Embryonic facial prominence (tissue), 1 donor: ENCODE measurements around the gene FOXL3.
"Not testable (repeated sequence)": the region's sequence is repeated elsewhere in the genome, so short reads cannot be mapped to it uniquely, and the experiment has no call there.

Experiments used
- DNase-seq: peaks from one replicate; pipeline ENCODE4 v3.0.0-alpha.2; 2016; ENCODE audit errors: extremely low spot score

The FOXL3 gene

DNA sequence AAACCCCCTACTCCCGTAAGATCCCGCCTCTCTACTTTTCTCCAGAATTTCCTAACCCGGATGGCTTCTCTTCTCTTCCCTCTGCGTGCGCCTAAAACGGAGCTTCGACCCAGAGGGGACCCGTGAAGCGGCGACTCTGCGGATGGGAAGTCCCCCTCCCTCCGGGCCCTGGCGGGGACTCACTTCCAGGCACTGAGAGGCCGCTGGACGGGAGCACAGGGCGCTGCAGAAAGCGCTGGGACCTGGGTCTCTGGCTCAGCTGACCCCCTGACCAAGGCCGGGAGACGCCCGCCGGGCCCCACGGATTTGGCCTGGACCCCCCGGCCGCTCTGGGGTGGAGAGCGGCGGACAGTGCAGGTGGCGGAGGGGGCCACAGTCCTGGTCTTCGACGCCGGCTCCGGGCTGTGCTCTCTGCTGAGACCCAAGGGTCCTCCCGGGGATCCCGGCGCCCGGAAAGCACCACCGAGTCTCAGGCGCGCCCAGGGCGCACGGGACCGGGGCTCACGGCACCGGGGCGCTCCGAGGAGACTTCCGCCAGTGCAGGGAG lies 688 bp upstream of the FOXL3 start:
- no peak for DNase-seq

DNA sequence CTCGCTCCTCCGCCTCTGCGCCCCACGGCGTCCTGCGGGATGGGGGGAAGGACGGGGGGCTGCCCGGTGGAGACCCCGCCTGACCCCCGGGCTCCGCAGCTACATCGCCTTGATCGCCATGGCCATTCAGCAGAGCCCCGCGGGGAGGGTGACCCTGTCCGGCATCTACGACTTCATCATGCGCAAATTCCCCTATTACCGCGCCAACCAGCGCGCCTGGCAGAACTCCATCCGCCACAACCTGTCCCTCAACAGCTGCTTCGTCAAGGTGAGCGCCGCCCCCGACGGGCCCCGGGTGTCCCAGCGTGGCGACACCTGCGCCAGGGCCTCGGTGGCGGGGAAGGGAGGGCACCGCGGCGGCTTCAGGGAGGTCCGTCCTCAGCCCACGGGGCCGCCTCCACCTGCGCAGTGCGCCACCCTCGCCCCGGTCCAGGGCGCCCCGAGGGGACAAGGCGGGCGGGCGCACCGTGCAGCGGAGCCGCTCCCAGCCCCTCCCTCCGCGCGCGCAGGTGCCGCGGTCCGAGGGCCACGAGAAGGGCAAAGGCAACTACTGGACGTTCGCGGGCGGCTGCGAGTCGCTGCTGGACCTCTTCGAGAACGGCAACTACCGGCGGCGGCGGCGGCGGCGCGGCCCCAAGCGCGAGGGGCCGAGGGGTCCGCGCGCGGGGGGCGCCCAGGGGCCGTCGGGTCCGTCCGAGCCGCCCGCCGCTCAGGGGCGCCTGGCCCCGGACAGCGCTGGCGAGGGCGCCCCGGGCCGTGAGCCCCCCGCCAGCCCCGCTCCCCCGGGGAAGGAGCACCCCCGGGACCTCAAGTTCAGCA lies 793 bp downstream of the FOXL3 start:
- no peak for DNase-seq

DNA sequence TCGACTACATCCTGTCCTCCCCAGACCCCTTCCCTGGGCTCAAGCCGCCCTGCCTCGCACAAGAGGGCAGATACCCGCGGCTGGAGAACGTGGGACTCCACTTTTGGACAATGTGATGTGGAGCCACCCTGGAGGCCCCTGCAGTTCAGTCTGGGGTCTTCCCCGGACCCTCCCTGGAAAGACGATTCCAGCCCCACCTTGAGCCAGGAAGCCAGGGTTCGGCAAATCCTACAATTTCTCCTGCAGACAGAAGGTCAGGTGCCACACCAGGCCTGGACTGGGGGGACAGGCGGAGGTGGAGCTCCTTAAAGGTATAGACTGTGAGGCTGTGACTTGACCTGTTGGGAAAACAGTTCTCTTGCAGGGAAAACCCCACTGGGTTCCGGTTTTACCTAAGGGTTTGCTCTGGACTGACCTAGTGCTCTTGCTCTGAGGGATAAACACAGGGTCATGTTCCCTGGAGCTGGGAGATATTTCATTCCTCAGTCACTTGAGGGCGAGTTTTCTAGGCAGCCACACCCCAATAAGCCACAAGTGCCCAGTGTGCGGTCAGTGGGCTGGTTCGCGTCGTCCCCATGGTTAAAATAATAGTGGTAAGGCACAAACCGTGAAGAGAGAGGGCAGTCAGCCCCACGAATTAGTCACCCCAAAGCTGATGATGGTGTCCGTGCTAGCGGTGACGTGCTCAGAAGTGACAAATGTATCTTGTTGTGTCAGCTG lies 1.6 kb downstream of the FOXL3 start:
- DNase-seq, result no peak

DNA sequence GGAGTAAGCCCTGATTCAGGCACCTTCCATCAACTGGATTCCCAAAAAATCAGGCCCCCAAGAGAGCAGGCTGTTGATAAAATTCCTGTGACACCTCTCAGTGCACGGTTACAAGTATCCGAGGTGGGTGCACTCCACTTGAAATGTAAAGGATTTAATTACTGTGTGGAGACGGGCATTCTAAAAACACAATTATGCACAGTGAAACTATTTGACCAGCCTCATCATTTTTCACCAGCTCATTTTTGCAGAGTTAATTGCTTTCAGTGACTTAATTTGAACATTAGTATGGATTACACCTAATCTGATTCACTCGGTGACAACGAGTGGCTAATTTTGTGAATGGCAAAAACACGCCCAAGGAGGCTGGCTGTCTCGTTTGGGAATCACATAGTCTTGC lies 2.3 kb downstream of the FOXL3 start:
- no peak for DNase-seq

DNA sequence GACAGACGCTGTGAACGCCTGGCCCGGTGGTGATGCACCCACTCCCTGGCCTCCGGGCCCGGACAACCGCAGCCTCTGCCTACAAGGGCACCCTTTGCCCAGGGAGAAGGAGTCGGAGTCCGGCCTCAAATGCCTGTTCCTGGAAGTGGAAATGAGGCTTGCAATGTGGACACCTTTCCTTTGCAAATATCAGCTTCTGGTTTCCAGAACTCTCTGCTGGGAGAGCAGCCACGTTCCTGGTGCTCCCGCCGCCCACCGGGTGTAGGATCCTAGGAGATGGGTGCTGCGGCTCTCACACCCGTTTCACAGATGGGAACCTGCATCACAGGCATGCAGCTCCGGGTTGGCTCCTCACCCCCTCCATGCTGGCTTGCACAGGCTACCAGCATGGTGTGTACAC lies 2.9 kb downstream of the FOXL3 start:
- DNase-seq, result no peak

DNA sequence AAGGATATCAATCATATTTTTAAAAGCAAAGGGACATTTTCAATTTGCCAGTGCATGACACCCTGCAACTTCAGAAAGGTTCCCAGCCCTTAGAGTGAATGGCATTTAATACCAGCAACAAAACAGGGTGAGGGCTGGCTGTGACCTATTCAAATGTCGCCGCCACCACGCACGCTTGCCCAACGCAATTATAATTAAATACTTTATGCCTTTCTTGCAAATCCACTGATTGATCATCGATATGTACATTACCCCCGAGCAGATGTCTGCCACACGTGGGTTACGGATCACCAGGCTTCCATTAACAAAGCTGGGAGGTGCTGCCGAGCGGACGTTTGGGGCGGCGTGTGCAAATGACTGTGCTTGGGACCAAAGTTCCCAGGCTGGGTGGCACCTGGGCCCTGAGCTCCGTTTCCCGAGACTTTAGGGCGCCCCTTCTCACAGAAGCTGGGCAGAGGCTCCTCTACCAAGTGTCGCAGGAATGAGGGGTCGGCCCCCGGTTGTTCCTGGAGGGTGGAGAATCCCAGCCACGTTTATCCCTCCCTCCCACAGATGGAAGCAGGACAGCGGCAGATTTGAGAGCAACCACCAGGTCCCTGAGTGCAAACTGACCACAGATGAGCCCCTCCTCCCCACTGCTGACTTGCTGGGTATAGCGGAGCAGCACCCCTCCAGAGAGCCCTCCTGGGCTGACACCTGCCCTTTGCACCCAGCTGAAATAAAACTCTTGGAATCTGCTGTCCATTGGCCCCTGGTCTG lies 3.9 kb downstream of the FOXL3 start:
- no peak for DNase-seq

DNA sequence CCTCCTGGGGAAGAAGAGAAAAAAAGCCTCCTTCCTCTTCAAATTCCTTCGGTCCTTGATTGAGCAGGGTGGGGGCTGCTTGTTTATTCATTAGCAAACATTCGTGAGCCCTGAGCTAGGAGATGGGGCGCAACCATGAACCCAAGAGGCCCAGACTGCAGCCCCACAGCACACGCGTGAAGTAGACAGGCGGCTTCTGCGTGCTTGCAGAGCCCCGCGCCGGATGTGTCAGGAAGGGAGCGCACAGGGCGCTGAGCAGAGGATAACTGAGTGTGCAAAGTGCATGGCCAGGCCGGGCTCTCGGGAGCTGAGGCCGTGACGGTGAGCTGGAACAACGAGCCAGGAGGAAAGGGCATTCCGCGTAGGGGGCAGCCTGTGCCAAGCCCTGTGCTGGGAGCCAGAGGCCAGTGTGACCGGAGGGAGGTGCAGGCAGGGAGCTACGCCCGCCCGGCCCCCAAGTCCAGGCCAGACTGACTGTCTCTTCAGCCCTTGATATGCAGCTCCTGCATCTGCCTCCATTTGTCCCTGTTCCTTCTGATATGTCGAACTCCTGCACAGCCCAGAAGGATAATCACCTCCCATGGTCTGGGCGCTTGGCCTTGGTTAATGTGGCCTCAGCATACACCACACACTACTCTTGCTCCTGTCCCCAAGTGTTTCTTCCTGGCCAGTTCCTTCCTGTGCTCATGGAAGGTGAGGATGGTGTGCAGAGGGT lies 4.6 kb downstream of the FOXL3 start:
- no peak for DNase-seq

DNA sequence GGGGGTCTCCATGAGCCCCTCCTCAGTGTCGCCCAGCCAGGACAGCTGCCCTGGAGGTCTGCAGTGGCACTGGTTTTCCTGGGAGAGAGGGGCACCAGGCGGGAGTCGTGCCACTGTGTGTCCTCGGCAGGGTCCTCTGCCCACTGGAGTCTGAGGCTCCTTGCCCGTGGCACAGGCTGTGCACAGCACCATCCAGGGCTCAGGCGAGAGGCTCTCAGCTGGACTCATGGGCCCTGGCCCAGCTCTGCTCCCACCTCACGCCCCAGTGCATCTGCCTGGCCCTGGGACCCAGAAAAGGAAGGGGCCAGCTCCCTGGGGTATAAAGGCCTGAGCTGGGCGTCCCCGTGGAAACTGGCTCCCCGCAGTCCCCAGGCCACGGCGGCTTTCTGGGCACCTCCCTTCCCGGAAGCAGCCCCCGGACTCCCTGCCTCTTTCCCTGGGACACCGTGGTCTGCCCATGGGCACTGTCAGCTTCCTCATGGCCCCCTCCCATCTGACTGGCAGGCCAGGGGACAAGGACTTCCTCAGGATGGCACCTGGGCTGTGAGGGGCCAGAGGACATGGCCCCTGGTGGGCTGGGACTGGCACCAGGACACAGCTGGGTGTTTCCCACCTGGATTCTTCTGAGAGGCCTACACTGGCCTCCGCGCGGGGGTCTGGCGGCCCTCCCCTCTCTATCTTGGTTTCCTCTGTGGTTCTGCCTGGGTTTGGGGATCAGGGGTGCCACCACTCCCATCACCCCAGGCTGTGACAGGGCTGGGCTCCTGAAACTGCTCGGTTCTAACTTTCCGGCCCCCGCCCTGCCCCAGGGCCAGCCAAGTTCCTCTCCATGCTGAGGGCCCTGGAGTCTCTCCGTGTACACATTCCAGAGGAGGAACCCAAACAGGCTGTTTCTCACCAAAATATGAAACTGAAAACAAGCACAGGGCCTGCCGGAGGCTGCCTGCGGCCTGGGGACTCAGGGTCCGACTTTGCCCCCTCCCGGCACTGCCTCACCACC lies 5.5 kb downstream of the FOXL3 start:
- no peak for DNase-seq

DNA sequence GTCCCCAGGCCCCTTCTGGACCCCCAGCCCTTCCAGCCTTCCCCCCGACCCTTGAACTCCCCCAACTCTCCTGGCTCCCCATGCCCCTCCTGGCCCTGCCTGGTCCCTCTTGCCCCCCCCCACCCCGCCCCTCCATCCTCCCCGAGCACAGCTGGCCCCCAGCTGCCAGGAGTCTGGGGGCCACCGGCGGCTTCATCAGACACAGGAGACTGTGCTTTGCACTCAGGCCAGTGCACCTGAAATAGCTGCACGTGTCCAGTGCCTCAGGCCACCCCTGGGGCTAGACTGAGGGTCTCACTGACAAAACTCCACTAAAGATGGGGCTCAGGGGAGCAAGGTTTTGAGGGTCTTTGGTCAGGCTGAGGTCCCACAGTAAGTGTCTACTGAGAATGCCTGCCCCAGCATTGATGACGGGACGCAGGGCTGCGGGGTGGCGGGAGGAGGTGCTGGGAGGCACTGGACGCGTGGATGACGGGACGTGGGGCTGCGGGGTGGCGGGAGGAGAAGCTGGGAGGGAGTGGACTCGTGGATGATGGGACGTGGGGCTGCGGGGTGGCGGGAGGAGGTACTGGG lies 6.5 kb downstream of the FOXL3 start:
- no peak for DNase-seq

DNA sequence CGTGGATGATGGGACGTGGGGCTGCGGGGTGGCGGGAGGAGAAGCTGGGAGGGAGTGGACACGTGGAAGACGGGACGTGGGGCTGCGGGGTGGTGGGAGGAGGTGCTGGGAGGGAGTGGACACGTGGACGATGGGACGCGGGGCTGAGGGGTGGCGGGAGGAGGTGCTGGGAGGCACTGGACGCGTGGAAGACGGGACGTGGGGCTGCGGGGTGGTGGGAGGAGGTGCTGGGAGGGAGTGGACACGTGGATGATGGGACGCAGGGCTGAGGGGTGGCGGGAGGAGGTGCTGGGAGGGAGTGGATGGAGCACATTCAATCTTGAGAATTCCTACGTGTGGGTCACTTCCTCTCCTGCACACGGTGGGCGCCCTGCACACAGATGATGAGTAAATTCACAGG lies 7.2 kb downstream of the FOXL3 start:
- DNase-seq, result not testable (repeated sequence)

DNA sequence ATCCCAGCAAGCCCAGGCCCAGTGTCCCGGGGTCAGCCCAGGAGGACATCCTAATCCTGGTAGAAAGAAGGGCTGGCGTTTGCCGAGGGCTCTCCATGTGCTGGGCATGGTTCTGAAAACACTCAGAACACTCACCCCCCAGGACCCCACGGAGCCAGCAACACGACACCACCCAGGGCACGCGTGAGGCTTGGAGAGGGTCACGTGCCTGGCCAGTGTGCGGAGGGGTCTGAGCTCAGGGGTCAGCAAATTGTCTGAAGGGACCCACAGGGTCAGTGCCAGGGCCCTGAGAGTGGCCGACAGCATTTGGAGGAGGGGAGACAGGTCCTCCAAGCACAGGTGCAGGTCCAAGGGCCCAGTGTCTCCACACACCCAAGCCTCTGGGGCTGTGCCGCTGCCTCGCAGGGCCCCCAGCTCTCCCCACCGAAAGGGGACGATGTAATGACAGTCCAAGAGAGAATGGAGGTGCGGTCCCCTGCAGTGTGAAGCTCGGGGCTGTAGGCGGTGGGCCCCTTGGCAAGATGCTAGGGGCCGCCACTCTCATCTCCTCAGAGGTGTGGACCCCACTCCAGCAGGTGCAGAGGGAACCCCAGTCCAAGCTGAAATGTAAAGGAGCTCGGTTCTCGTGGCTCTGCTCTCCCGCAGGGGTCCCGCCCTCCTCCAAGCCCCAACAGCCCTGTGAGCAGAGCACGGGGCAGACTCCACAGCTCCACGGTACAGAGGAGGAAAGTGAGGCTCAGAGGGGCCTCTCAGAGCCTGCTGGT lies 7.8 kb downstream of the FOXL3 start:
- no peak for DNase-seq

DNA sequence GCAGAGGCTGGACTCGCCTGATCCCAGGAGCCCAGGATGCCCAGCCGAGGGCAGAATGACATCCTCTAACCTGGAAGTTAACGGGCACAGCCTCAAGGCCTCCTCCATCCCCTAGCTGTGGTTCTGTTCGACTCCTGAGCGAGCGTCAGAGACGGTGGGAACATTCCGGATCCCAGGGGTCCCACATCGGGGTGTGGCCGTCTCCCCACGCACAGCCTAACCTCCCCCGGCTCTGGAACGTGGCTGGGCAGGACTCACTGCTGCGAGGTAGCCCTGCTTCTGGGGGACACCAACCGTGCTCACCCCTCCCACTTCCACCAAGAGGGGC lies 8.4 kb downstream of the FOXL3 start:
- no peak for DNase-seq

DNA sequence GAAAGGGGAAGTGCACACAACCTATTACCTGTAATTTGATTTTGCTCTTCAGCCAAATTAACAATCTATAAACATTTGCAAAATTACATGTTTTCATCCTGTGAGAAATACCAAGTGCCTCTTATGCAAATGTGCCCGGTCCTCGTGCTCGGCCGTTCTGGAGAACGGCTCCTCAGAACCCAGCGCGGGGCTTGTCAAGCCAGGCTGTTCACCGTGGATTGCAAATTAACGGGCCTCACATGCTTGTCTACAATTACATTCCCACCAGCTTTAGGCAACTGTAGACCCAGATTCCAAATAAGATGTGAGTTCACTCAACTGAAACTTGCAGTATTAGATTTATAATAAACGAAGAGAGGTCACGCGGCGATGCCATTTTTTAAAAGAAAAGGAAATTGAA lies 8.8 kb downstream of the FOXL3 start:
- no peak for DNase-seq

DNA sequence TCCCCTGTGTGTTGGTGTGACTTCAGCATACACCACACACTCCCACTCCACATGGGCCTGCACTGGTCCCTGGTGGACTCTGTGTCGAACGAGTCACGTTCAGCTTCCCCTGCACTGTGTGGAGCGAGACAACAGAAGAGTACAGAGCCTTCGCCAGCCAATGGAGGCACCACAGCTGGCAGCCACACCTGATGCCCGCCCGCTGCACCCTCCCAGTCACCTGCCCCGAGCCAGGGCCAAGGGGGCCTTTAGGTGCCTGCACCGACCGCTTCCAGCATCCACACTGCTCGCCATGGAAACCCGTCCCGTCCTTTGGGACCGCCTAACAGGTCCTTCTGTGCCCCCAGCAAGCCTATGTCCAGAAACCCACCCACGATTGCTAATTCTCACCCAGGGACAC lies 9.2 kb downstream of the FOXL3 start:
- DNase-seq, result no peak

DNA sequence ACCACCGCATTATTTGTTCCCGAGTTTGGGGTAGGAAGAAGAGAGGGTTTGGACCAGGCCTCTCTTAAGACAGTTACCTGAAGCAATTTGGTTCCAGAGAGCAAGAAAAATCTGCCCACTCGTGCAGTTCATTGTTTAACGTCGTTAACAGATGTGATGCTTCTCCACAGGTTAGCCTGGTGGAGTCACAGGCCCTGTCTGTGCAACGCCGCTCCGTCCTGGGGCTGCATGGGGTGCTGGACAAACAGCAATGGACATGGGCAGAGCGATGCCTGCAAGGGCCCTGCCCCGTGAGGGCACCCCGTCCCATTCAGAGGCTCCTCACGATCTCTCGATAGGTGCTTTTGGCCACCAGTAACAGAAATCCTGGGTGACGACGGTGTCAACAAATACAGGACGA lies 9.7 kb downstream of the FOXL3 start:
- DNase-seq, result no peak

DNA sequence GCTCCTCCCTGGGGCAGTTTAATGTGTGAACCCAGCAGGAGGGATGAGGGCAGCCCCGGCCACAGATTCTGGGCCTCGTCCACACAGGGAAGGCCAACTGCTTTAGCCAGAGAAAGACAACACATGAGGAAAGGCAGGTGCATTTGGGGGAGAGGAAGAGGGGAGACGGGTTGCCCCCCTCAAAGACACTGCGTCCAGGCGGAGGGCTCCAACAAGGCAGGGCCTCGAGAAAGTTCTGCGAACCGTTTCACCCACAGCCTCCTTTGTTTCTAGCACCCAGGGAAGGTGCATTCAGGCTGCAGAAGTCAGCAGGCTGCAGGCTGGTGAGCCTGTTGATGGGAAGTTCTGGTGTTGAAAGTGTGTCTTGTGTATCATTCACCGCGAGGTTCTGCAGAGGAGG lies 10.1 kb downstream of the FOXL3 start:
- DNase-seq, result no peak

DNA sequence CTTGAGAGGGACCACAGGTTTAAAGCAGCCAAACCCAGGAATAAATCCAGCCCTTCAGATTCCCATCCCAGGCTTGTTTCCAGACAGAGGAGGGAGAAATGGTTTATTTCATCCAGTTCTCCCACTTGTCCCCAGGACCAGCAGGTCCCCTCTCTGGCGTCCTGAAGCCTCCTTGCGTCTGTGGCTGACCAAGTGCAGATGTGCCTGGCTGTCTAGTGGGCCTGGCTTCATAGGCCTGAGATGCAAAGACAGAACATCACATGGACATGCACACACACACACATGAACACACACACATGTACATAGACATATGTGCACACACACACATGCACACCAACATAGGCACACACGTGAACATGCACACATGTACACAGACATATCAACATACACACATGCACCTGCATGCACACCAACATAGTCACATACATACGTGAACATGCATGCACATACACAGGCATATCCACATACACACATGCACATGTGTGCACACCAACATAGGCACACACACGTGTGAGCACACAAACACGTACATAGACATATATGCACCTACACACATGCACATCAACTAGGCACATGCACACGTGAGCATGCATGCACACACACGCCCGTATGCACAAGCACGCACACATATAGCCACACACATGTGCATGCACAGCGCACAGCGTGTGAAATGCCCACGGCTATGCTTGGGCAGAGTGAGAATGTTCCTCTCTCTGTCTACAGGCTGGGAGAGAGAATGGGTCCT lies 10.7 kb downstream of the FOXL3 start:
- DNase-seq, result no peak

DNA sequence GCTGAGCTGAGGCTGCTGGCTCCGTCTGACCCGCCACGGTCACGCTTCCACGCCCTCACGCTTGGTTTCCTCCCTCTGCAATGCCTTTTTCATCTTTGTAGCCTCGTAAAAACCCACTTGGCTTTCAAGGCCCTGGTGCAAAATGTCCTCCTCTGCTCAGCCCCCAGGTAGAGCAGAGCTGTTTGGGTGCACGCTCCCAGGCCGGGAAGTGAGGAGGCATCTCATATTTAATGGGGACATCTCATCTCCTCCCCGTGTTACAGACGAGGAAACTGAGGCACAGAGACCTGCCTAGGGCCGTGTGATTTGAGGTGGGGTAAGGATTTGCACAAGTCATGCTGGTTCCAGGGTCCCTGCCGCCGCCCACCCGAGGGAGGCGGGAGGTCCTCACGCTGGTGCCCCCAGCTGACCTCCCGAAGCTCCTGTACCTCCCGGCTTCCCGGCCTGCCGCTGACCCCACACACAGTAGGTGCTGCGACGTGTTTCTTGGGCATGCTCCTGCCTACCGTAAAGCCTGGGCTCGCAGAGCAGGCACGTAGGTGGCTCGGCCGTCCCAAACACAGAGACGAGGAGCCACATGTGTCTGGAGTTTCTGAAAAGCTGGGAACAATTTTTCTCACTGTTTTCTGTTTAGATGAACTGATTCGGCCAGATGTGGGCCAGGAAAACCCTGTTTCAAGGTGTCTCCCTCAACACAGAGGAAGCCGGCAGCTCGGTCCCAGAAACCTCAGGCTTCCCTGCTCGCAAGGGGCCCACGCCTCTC lies 11.5 kb downstream of the FOXL3 start:
- DNase-seq, result no peak
